Astrocyte of the cerebellum (primary cell): Measurements from ENCODE around the gene ESYT1.
"Not testable (repeated sequence)": the region's sequence is repeated elsewhere in the genome, so short reads cannot be mapped to it uniquely, and the experiment has no call there.

ENCODE experiments used
- DNase-seq: peaks from one replicate; pipeline ENCODE4 v3.0.0-alpha.2; 2011; ENCODE audit warnings: low read depth
- H3K4me3 ChIP-seq: 2 replicates; pipeline ENCODE4 v1.5.1; 2011; ENCODE audit warnings: mild to moderate bottlenecking, low read depth, low read length, moderate library complexity
- in situ Hi-C: cut with HindIII; loops from 2 replicates; pipeline ENCODE4 v1.10.0; 2017; ENCODE audit warnings: low sequenced_read_pairs
- TF ChIP-seq, protein P1 (sequence below): IDR thresholded peaks from 2 replicates; pipeline ENCODE4 v1.5.1; 2012; ENCODE audit warnings: low read length, low read depth, moderate library complexity, mild to moderate bottlenecking; ENCODE audit errors: missing control alignments

The ESYT1 gene

DNA sequence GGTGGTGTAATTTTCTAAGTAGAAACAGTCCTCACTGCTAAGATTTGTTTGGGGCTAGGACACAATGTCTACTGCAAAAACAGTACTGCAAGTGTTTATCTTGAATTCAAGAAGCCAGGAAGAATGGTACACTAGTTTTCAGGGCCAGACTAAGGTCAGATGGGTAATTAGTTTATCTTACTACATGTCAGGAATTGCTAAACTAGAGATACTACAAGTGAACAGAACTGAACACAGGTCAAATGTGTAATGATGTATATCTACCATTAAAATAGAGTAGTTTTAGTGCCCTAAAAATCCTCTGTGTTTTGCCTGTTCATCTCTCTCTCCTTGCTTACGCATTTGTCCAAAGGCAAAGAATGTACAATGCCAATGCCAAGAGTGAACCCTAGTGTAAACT, 14.0 kb upstream of the ESYT1 start:
- in situ Hi-C loops: no loop called here
- H3K4me3 ChIP-seq: no peak overlapping the region
- TF ChIP-seq, protein P1, sequence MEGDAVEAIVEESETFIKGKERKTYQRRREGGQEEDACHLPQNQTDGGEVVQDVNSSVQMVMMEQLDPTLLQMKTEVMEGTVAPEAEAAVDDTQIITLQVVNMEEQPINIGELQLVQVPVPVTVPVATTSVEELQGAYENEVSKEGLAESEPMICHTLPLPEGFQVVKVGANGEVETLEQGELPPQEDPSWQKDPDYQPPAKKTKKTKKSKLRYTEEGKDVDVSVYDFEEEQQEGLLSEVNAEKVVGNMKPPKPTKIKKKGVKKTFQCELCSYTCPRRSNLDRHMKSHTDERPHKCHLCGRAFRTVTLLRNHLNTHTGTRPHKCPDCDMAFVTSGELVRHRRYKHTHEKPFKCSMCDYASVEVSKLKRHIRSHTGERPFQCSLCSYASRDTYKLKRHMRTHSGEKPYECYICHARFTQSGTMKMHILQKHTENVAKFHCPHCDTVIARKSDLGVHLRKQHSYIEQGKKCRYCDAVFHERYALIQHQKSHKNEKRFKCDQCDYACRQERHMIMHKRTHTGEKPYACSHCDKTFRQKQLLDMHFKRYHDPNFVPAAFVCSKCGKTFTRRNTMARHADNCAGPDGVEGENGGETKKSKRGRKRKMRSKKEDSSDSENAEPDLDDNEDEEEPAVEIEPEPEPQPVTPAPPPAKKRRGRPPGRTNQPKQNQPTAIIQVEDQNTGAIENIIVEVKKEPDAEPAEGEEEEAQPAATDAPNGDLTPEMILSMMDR: no peak
- no peak for DNase-seq

DNA sequence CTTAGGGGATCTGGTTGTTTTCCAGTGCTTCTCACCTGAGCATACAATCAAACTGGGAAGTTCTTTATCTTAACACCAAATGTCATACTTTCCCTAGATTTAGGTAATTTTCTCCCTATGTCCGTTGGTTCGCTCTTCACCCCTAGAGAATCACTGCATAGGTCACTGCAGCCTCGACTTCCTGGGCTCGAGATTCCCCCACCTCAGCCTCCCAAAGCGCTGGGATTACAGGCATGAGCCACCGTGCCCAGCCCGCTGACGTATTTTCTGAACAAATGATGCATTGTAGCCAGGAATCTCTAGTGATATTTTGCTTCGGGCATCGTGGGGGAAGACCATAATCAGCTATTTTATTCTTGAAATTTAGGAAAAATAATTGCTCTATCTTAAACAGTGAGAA, 12.7 kb upstream of the ESYT1 start:
- in situ Hi-C loops: loop anchor here (5.0 kb wide), 1 partner anchor 77 kb away; no protein-coding TSS in a partner anchor
- peak overlapping the region; percentile 83 for H3K4me3 ChIP-seq
- no peak for DNase-seq
- TF ChIP-seq, protein P1: no peak

DNA sequence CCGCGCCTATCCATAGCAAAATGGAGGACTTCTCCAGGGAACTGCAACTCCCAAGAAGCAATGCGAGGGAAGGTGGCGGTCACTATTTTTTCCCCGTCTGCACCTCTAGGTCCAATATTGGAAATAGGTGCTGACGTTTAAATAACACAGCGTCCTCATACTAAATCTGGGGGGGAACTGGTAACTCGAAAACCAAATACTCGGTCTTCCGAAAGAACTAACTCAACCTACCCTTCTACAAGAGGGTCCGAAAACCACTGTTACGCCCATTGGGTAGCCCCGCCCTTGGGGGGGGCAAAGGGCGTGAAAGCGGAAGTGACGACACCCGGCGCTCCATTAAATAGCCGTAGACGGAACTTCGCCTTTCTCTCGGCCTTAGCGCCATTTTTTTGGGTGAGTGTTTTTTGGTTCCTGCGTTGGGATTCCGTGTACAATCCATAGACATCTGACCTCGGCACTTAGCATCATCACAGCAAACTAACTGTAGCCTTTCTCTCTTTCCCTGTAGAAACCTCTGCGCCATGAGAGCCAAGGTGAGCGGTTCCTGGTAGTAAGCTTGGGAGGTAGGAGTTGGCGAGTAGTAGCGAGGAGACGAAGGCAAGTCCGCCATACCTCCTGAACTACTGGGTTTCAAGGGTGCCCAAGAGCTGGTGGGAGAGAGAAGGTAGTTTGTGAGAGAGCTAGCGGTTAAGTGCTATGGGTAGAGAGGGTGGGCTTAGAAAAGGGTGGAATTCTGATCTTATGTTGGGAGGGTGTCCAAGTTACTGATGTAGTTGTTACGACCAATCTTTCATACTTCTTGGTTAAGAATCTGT, 11.6 kb upstream of the ESYT1 start, which contains the start of gene RPL41:
Gene RPL41 (plus strand): TSS at position 367 of the 815 bp plus-strand sequence.
- peak within 1 kb of the TSS; percentile 83 for H3K4me3 ChIP-seq
- TF ChIP-seq, protein P1: no peak
- peak; percentile 88 for DNase-seq
- in situ Hi-C loops: loop anchor here (5.0 kb wide), 1 partner anchor 76 kb away; no protein-coding TSS in a partner anchor

GRCh38 chr12:56117082-56117706, 10.9 kb upstream of the ESYT1 start:
- not testable (repeated sequence) for DNase-seq
- in situ Hi-C loops: loop anchor here (5.0 kb wide), 1 partner anchor 75 kb away; no protein-coding TSS in a partner anchor
- peak overlapping the region; percentile 83 for H3K4me3 ChIP-seq

DNA sequence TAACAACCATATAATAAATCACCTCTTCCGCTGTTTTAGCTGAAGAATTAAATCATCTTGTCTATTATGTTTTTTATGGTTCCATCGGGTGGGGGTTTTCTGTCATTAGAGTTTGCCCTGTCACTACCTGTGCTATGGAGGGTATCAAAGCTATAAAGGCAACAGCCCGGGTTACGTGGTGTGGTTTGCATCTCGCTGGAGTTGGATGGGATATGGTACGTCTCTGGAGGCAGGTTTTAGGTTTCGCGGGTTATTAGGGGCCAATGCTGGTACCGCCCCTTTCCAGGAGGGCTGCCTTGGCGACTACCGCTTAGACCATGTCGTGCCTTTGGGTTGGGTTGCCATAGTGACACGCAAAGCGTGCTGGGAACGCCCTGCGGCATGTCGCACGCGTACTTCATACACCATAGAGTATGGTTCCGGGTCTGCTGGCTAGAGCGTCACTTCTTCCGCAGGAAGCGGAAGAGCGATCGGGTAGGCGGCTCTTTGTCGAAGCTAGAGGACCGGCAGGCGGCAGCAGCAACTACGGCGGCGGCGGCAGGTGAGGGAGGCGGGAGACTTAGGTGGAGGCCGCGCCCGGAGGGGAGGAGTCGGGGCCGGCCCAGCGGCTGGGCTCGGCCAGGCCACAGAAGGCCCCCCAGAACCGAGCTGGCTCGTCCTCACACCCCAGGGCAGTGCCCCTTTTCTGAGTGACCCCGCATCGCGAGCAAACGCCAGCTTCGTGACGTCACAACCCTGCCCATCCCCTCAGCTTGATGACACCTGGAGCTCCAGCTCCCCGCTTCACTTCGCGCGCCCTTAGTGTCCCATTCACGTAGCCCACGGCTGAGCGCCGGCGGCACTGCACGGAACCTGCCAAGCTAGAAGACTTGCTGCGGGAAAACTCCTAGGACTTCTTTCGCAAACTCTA, 10.0 kb upstream of the ESYT1 start, which contains the start of gene ZC3H10:
Gene ZC3H10 (plus strand): TSS at position 489 of the 910 bp plus-strand sequence. CDS start 2,297 bp downstream, outside the sequence.
- peak; percentile 98 for DNase-seq
- TF ChIP-seq, protein P1: peak; percentile 60
- in situ Hi-C loops: loop anchor here (5.0 kb wide), 1 partner anchor 74 kb away; no protein-coding TSS in a partner anchor
- H3K4me3 ChIP-seq: peak within 1 kb of the TSS; percentile 83

DNA sequence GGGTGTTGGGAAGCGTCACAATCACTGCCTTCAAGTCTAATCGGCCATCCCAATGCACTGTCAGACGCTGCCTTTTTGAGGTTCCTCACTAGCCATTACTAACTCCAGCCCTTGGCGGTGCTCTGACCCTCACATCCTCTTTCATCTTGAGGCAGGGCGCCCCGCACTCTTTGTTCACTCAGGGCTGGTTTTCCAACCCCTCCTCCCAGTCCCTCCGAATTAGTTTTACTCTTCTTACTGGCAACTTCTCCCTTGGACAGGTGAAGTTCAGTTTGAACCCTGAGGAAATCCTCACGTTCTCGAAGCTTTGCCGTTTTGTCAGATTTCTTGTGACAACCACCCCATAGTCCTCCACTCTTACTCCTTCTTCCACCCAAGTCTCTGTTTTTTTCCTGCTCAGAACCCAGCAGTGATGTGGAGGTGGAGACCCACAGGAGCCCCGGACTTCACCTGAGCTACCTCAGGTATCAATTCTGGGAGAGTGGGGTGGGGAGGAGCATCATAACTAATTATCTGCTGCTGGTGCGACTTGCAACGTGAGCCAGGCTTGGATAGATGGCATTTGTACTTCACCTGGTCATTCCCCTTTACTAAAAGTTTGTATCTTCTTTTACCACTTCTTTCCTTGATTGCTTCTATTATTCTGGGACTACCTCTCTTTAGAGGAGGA, 9.2 kb upstream of the ESYT1 start:
- TF ChIP-seq, protein P1: no peak
- peak overlapping the region; percentile 83 for H3K4me3 ChIP-seq
- in situ Hi-C loops: loop anchor here (5.0 kb wide), 1 partner anchor 73 kb away; no protein-coding TSS in a partner anchor
- DNase-seq: no peak
